LNCAP (cell line): ENCODE measurements around the gene NDST4.

ENCODE experiments used
- CTCF ChIP-seq: fragments of 450-650 bp; IDR thresholded peaks from 2 replicates; pipeline ENCODE4 v1.5.1; 2017; ENCODE audit warnings: mild to moderate bottlenecking

The NDST4 gene

DNA sequence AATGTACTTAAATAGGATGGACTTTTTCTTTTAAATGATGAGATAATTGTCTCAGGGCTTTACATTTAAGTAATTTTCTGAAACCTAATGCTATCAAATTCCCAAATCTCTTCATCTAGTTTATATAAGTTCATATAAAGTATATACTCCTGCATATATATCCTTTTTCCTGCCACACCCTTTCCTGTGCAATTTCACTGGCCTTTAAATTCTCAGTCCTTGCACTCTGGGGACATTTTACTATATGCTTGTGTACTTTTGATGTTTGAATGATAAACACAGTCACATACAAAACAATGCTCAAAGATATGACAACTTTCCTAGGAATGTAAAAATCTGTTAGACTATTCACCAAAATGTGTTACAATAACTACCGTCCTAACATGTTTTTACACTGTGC lies 60.1 kb downstream of the NDST4 start:
- no peak for TF ChIP-seq CTCF

- TF ChIP-seq CTCF, result peak; percentile 41; the same call in 1 of the 2 replicates
Observed at GRCh38 chr4:115042496-115042895, 70.9 kb downstream of the NDST4 start.

- TF ChIP-seq CTCF, result no peak
Observed at GRCh38 chr4:115030281-115030680, 83.1 kb downstream of the NDST4 start.

- no peak for TF ChIP-seq CTCF
Observed at GRCh38 chr4:115028682-115029410, 84.6 kb downstream of the NDST4 start.

DNA sequence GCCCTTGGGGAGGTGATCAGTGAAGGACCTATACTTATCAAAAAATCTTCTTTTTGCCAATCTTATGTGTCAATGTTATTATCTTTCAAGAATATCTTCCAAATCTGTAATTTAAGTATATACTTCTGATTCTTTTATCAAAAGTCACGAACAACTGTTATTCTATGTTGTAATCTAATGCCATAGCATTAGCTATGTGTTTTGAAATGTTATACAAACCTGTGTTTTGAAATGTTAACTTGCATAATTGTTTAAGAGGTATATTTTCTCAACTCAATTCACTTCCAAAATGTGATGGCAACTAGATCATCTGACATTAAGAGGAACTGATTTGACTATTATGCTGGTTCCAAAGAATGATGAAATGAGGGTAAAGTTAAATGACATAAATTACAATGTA lies 113.5 kb downstream of the NDST4 start:
- TF ChIP-seq CTCF, result no peak

DNA sequence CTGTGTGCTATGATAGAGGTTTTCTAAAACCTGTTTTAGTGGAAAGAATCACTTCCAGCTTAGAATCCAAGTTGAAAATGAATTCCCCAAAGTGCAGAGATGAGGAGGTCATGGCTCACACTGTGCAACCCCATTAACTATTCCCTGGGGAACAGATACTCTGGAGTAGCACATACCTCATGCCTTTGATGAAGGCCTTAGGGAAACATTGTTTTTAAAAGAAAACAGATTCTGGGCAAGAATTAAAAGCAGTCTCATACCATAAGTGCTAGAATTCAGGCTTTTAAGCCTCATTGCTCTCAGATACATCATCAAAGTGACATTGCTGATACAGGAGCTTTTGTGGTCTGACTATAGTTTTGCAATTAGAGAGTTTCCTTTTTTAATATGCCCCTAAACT lies 115.1 kb downstream of the NDST4 start:
- no peak for TF ChIP-seq CTCF

GRCh38 chr4:114997576-114998247 lies 115.7 kb downstream of the NDST4 start:
- TF ChIP-seq CTCF, result no peak
